OCI-LY3 (cell line): ENCODE data around the gene TRIM71.

Experiments
- CTCF ChIP-seq: fragments of 200-600, 300-600 bp; sonication (generic); IDR thresholded peaks from 2 replicates; pipeline ENCODE4 v1.5.1; 2014; ENCODE audit warnings: antibody characterized with exemption, low read length, low read depth
- EZH2phosphoT487 ChIP-seq: fragments of 200-600 bp; shearing (Covaris generic); IDR thresholded peaks from 2 replicates; pipeline ENCODE4 v1.6.1; 2018; ENCODE audit warnings: antibody characterized with exemption, mixed run types, low read depth

GRCh38 chr3:32869513-32870047, 51.8 kb downstream of the TRIM71 start:
- no peak for TF ChIP-seq CTCF
- TF ChIP-seq EZH2phosphoT487: no peak
